Measurements from ENCODE around the gene ERICH3.

DNA sequence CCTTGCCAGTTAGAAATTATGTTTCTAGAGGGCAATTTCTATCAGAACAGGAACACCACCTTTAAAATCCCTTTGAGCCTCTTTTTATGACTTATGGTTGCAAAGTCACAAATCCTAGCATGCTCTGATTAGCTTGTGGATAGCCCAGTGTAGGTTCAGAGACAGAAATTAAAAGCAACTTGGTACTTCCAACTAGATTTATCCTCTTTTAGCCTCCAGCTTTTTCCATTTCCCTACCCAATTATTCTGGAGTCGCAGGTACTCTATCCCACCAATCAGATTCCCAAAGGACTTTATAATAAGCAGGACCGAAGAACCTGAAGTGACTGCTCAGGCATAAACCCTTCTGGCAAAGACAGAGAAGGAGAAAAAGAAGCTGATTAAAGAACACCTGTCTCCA, 127.8 kb downstream of the ERICH3 start:
- TF ChIP-seq TAF1 (IDR thresholded peaks at IDR 0.05; ENCODE audit: borderline replicate concordance, low read depth, low read length), result no peak
- TF ChIP-seq, protein P1, sequence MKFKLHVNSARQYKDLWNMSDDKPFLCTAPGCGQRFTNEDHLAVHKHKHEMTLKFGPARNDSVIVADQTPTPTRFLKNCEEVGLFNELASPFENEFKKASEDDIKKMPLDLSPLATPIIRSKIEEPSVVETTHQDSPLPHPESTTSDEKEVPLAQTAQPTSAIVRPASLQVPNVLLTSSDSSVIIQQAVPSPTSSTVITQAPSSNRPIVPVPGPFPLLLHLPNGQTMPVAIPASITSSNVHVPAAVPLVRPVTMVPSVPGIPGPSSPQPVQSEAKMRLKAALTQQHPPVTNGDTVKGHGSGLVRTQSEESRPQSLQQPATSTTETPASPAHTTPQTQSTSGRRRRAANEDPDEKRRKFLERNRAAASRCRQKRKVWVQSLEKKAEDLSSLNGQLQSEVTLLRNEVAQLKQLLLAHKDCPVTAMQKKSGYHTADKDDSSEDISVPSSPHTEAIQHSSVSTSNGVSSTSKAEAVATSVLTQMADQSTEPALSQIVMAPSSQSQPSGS (IDR thresholded peaks at IDR 0.05; ENCODE audit: low read length), result no peak
- TF ChIP-seq, protein P2, sequence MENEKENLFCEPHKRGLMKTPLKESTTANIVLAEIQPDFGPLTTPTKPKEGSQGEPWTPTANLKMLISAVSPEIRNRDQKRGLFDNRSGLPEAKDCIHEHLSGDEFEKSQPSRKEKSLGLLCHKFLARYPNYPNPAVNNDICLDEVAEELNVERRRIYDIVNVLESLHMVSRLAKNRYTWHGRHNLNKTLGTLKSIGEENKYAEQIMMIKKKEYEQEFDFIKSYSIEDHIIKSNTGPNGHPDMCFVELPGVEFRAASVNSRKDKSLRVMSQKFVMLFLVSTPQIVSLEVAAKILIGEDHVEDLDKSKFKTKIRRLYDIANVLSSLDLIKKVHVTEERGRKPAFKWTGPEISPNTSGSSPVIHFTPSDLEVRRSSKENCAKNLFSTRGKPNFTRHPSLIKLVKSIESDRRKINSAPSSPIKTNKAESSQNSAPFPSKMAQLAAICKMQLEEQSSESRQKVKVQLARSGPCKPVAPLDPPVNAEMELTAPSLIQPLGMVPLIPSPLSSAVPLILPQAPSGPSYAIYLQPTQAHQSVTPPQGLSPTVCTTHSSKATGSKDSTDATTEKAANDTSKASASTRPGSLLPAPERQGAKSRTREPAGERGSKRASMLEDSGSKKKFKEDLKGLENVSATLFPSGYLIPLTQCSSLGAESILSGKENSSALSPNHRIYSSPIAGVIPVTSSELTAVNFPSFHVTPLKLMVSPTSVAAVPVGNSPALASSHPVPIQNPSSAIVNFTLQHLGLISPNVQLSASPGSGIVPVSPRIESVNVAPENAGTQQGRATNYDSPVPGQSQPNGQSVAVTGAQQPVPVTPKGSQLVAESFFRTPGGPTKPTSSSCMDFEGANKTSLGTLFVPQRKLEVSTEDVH (IDR thresholded peaks at IDR 0.05; ENCODE audit: low read depth, partially characterized antibody), result no peak
